ENCODE measurements around the gene FRMD4A. TPM values are rescaled to one million over a fixed set of nuclear protein-coding genes. Genes with fewer than 3 reads are reported as not detected.
"Not testable (repeated sequence)": the region's sequence is repeated elsewhere in the genome, so short reads cannot be mapped to it uniquely, and the experiment has no call there.

FRMD4A gene
- total RNA-seq, 1 donor from 2014 or later = 23.7 TPM

- no peak for DNase-seq (ENCODE audit: low spot score)
- intact Hi-C loops (cut with DNase I) = no loop called here
Observed at GRCh38 chr10:13719425-13719824, 611.3 kb downstream of the FRMD4A start.

GRCh38 chr10:13718820-13719219 lies 611.9 kb downstream of the FRMD4A start:
- DNase-seq (ENCODE audit: low spot score) = no peak
- intact Hi-C loops (cut with DNase I) = no loop called here

- intact Hi-C loops (cut with DNase I) = no loop called here
Observed at GRCh38 chr10:13717936-13718772, 612.6 kb downstream of the FRMD4A start.

GRCh38 chr10:13717571-13717935 lies 613.2 kb downstream of the FRMD4A start:
- intact Hi-C loops (cut with DNase I) = no loop called here
- no peak for DNase-seq (ENCODE audit: low spot score)

More at GRCh38 chr10:13717936-13718772, 612.6 kb downstream of the FRMD4A start:
- peak; percentile 88 for DNase-seq (ENCODE audit: low spot score)

DNA sequence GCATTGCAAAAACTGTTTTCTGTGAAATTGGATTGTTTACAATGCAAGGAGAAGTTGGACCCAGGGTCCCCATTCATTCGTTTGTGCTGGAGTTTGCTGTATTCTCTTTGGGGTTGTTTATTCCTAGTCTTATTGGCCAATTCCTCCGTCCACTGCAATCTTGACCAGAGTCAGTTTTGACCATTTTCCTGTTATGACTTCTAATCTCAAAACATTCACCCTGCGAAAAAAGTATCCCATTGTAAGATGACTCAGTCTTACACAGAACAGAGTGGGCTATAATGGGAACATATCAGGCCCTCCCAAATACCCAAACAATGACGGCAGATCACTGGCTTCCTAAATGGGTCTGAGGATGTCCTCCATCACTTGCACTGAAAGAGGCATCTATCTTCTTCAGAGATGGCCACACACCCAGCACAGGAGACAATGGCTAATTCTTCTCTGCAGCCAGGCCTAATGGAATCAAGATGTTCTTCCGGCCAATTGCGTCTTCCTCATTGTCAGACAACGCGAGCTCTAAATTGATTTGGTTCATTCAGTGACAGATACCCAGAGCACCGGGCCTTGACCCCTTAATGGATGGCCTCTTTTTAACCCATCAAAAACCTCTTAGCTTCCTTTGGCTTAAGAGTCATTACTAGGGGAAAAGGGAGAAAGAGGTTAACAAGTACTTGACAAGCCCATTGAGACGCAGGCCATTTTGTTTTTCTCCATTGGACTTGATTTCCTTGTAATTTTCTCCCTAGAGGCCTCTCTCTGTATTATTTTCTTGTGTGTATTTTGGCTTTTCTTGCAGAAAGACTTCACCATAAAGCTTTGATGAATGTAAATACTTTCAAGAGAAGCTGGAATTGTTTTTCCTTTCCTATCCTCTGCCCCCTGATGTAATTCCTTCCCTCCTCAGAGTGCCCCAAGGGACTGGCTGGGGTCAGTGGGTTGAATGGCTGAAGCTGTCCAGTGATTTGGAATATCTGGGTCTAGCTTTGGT lies 614.3 kb downstream of the FRMD4A start:
- DNase-seq (ENCODE audit: low spot score) = no peak
- intact Hi-C loops (cut with DNase I) = no loop called here

GRCh38 chr10:13715596-13715995 lies 615.1 kb downstream of the FRMD4A start:
- DNase-seq (ENCODE audit: low spot score); intact Hi-C loops (cut with DNase I): not testable (repeated sequence)

DNA sequence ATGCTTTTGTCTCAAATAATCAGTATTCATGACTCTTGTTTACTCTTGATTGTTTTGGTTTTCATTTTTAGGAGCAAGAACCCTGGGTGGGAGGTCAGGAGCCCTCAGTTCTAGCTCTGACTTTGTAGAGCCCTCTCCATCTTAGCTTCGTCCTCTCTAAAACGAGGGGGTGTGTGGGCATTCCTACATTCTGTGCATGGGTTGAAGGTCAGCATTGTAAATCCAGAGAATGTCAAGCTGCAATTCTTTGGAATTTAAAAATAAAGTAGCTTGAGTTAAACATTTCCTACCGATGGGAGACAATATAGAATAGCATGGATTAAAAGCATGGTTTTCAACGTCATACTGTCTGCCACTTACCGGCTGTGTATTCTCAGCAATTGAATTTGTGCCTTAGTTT lies 615.6 kb downstream of the FRMD4A start:
- DNase-seq (ENCODE audit: low spot score) = no peak
- intact Hi-C loops (cut with DNase I) = no loop called here

DNA sequence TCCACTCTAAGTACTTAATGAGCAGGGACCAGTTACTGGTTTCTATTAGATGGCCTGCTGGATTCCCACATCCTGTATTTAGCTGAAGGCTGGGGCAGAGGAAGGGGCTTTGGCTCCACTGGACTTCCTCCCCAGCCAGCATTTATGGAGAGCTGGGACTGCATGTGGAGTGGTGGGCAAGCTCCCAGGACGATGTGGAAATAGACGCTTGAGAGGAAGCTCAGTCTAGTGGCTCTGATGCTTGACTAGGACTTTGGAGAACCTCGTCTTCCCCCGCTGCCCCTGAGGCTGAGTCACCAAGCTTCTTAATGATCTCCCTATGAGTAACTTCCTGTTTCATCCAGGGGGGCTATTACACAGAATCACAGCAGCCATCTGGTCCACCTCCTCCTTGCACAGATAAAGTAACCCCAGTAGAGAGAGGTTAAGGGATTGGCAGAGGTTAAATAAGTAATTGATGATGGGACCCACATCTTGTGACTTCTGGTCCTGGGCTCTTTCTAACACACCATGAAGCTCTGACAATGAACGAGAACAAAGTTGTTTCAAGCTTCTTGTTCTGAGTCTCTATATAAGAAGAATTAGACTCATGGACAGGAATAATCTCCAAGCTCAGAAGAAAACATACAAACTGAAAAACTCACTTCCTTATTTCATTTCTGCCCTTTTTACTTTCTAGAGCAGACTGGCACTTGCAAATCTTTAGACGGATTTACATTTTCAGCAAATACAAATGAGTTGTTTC lies 617.7 kb downstream of the FRMD4A start:
- DNase-seq (ENCODE audit: low spot score) = peak; percentile 85
- intact Hi-C loops (cut with DNase I) = no loop called here

DNA sequence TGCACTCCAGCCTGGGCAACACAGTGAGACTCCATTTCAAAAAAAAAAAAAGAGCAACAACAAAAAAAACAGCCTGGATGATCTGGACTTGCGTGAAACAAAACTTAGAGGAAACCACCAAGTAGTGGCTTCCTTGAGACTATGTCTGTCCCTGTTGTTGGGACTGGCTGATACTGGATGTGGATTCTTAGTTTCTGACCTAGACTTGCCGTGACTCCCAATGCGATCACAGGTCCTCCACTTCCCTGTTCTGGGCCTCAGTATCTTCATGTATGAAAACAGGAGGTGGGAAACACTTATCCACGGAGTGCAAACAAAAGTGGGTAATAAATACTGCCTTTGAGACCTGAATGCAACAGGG lies 618.3 kb downstream of the FRMD4A start:
- intact Hi-C loops (cut with DNase I) = no loop called here
- DNase-seq (ENCODE audit: low spot score) = no peak

DNA sequence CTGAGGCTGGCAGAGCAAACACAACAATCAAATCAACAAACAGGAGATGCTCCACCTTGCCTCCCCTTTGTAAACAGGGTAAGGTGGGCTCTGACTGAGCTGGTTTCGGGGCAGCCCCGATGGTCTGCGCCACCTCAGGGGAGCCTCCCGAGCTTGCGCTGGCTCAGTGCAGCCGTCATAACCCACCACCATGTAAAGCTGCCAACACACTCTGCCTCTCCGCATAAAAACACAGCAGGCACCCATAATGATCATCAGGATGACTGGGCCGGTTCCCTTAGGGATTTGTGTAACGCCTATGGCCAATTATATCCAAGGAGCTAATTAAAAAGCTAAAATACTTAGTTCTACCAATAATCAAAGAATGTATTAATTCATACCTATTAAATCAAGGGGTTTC lies 619.4 kb downstream of the FRMD4A start:
- no peak for DNase-seq (ENCODE audit: low spot score)
- intact Hi-C loops (cut with DNase I) = no loop called here

DNA sequence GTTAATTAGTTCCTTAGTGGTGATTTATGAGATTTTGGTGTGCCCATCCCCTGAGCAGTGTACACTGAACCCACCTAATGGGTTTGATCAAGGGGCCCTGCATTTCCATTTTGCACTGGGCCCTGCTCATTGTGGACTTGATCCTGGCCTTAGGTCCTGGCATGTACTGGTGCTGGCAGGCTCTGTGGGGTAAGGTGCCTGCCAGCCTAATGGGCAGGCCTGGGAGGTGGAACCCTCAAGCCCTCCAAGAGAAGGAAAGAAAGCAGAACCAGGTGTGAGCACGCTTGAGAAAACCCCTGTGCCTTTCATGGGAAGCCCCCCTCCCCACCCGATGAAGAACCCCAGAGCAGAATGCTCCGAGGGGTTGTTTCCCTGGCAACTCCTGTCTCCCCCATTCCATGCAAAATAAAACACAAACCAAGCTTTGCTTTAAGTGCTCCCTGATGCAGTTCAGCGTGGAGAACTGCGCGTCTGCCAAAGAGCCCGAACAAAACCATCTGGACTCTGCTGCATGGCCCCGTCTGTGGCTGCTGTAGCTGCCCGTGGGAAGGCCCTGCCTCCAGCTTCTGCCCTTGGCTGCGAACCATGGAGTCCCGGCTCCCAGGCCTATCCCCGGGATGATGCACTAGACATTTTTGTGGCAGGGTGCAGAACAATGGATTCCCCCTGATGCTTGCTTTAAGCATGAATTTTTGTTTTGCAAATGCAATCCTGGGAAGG lies 620.6 kb downstream of the FRMD4A start:
- intact Hi-C loops (cut with DNase I) = loop anchor here (5.0 kb wide), 1 partner anchor 67 kb away; no protein-coding TSS in a partner anchor
- no peak for DNase-seq (ENCODE audit: low spot score)

DNA sequence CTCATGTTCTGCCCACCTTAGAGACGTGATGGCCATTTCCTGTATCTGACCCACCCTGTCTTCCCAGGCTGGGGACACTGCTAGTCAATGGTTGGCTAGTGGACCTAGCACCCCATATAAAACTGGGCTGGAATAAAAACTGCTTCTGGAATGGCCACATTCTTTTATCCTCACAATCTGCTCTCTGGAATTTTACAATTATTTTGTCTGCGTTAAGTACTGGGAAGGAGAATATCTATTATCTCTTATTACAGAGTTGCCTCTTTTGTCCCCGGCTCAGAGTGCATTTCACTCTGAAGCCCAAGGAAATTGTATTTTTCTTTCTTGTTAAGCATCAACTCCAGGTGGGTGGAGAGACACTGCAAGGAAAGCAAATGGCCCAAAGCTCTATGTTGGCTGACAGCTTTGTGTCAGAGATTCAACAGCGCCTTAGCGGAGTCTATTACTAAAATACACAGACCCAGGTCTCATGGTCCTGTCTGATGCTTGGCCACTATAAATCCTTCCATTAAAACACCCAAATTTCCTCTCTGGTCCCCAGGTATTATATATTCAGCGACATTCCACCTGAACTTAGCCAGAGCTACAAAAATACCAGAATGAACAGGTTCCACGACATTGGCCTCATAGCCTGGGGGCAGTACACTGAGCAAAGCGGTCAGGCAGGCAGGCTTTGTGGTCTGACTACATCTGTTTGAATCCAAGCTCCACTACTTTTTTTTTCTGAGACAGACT lies 622.3 kb downstream of the FRMD4A start:
- DNase-seq (ENCODE audit: low spot score) = no peak
- intact Hi-C loops (cut with DNase I) = loop anchor here (5.0 kb wide), 1 partner anchor 69 kb away; no protein-coding TSS in a partner anchor

DNA sequence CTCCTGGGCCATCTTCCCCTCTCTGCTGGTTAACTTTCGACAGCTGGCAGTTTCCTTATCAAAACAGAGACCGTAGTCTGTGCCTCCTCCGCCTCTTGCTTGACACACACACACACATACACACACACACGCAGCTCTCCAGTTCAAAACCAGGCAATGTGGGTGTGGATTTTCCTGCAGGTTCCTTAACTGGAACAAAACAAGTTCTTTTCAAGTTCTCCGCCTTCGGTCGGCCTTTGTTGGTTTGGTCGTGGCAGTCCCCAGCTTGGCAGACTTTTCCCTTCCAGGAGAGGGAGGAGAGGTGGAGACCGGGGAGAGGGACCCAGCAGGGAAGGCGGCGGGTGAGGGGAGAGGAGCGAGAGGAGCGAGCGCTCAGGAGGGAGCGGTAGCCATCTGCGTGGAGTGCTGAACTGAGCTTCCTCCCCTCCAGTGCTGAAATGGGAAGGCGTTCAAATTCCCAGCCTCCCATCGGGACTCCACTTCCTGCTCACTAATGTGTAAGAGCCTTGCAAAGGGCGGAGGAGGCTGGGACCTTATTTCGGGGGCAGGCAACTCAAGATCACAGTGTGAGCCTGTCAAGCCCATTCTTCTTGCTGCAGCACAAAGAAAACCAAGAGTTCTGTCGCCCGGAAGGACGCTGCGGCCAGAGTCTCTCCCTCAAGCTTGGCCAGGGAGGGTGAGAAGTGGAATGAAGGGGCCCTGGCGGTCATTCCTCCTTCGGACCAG lies 623.4 kb downstream of the FRMD4A start:
- intact Hi-C loops (cut with DNase I) = loop anchor here (2.0 to 5.0 kb wide), 2 partner anchors 23 to 70 kb away; no protein-coding TSS in a partner anchor

GRCh38 chr10:13706604-13707003 lies 624.1 kb downstream of the FRMD4A start:
- no peak for DNase-seq (ENCODE audit: low spot score)
- intact Hi-C loops (cut with DNase I) = loop anchor here (2.0 to 5.0 kb wide), 2 partner anchors 22 to 71 kb away; no protein-coding TSS in a partner anchor

More for the DNA sequence above, 623.4 kb downstream of the FRMD4A start:
- peak; percentile 91 for DNase-seq (ENCODE audit: low spot score)

GRCh38 chr10:13706175-13706574 lies 624.5 kb downstream of the FRMD4A start:
- intact Hi-C loops (cut with DNase I) = loop anchor here (2.0 to 5.0 kb wide), 2 partner anchors 21 to 71 kb away; no protein-coding TSS in a partner anchor
- DNase-seq (ENCODE audit: low spot score) = no peak

DNA sequence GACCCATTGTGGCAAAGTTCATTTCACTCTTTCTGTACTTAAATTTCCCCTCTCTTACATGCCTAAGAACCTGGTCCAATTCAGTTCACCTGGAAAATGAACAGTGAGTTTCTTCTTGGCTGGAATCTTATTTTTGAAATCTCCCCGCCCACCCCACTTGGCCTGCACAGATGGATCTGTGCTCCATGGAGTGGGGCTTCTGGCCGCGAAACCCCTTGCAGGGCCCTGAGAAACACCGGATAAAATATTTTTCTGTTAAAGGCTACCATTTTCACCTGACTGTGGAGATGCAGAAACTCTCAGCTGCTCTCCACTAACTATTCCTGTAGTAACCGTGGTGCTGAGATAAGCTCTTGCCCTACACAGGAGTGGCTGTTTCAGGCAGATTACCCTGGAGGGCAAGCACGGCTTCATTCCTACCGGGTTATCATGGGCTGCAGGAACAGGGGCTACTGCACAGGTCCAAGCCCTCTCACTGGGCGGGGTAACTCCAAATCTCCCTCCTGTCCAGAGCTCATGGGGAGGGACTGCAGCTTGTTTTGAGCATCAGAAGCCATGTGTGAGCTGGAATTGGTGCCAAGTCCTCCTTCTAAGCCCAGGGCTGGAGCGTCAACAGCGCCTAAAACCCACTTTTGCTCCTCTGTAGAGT lies 625.1 kb downstream of the FRMD4A start:
- no peak for DNase-seq (ENCODE audit: low spot score)
- intact Hi-C loops (cut with DNase I) = loop anchor here (2.0 to 5.0 kb wide), 2 partner anchors 21 to 72 kb away; no protein-coding TSS in a partner anchor

GRCh38 chr10:13704964-13705363 lies 625.8 kb downstream of the FRMD4A start:
- no peak for DNase-seq (ENCODE audit: low spot score)
- intact Hi-C loops (cut with DNase I) = loop anchor here (5.0 kb wide), 1 partner anchor 72 kb away; no protein-coding TSS in a partner anchor

Data from cardiac septum (tissue), 1 donor.